SK-N-SH (cell line): ENCODE data around the gene A2M. TPM values are rescaled to one million over a fixed set of nuclear protein-coding genes. Genes with fewer than 3 reads are reported as not detected.

ENCODE experiments used
- CTCF ChIA-PET: fragments of 300-600, 350-600 bp; formaldehyde crosslinking; extraction: SDS; loops from one replicate; lab custom pipeline; 2021; lab: Yijun Ruan, JAX
- POLR2A ChIA-PET: fragments of 350-600 bp; sonication (Branson Sonifier 250); formaldehyde crosslinking; extraction: SDS; loops from one replicate; lab custom pipeline; 2020; ENCODE audit warnings: antibody characterized with exemption, inconsistent platforms; lab: Yijun Ruan, JAX
- DNase-seq: peaks from one replicate; pipeline ENCODE4 v3.0.0; 2012
- H2AFZ ChIP-seq: fragments of 200-600 bp; sonication (generic); 2 replicates; pipeline ENCODE4 v1.8.1; 2016; ENCODE audit warnings: antibody characterized with exemption, mild to moderate bottlenecking, low read depth
- H3F3A ChIP-seq: fragments of 200-600 bp; sonication (generic); replicated peaks from 2 replicates; pipeline ENCODE3; 2016; ENCODE audit warnings: antibody characterized with exemption, mild to moderate bottlenecking; ENCODE audit not compliant: insufficient read depth
- H3K27ac ChIP-seq, 2 experiments: fragments of 200-500 bp in 1 of 2; fragments of 200-600 bp in 1 of 2; sonication (Bioruptor generic) in 1 of 2; sonication (generic), shearing (Covaris generic) in 1 of 2; 2 replicates each; pipeline versions ENCODE4 v1.5.1 to v1.6.1; 2014 to 2016; ENCODE audit warnings: low read depth in 2 of 2, inconsistent platforms in 1 of 2, low read length in 1 of 2, mild to moderate bottlenecking in 1 of 2, mixed read lengths in 1 of 2
- H3K27me3 ChIP-seq: fragments of 200-600 bp; sonication (generic), shearing (Covaris generic); 2 replicates; pipeline ENCODE4 v1.6.1; 2016; ENCODE audit warnings: mixed run types; ENCODE audit not compliant: insufficient read depth
- H3K36me3 ChIP-seq, 2 experiments: fragments of 200-500 bp in 1 of 2; fragments of 200-600 bp in 1 of 2; sonication (Bioruptor generic) in 1 of 2; sonication (generic) in 1 of 2; replicated peaks in 1 of 2; 2 replicates each; pipeline versions ENCODE3 to v1.5.1; 2014 to 2016; ENCODE audit warnings: low read length in 1 of 2, mild to moderate bottlenecking in 1 of 2; ENCODE audit not compliant: insufficient read depth in 2 of 2, control insufficient read depth in 1 of 2
- H3K4me1 ChIP-seq, 2 experiments: fragments of 200-500 bp in 1 of 2; fragments of 200-600 bp in 1 of 2; sonication (Bioruptor generic) in 1 of 2; sonication (generic), shearing (Covaris generic) in 1 of 2; 2 replicates each; pipeline versions ENCODE4 v1.5.1 to v1.6.1; 2014 to 2016; ENCODE audit warnings: low read depth in 1 of 2, low read length in 1 of 2, mixed run types in 1 of 2; ENCODE audit not compliant: insufficient read depth in 2 of 2, control insufficient read depth in 1 of 2
- H3K4me2 ChIP-seq: fragments of 200-600 bp; sonication (generic), shearing (Covaris generic); 2 replicates; pipeline ENCODE4 v1.6.1; 2017; ENCODE audit warnings: mixed run types
- H3K4me3 ChIP-seq, 2 experiments: fragments of 200-500 bp in 1 of 2; fragments of 200-600 bp in 1 of 2; sonication (Bioruptor generic) in 1 of 2; sonication (generic), shearing (Covaris generic) in 1 of 2; 2 replicates each; pipeline versions ENCODE4 v1.5.1 to v1.8.1; 2014 to 2016; ENCODE audit warnings: low read depth in 2 of 2, inconsistent platforms in 1 of 2, low read length in 1 of 2, mild to moderate bottlenecking in 1 of 2, mixed read lengths in 1 of 2, moderate library complexity in 1 of 2
- H3K79me2 ChIP-seq: fragments of 200-600 bp; sonication (generic); 2 replicates; pipeline ENCODE4 v1.8.1; 2017; ENCODE audit warnings: mild to moderate bottlenecking; ENCODE audit not compliant: insufficient read depth
- H3K9ac ChIP-seq: fragments of 200-600 bp; sonication (generic); 2 replicates; pipeline ENCODE4 v1.6.1; 2017; ENCODE audit warnings: mixed run types
- H3K9me2 ChIP-seq: fragments of 200-600 bp; sonication (generic); 2 replicates; pipeline ENCODE4 v1.6.1; 2017; ENCODE audit warnings: mixed run types
- H3K9me3 ChIP-seq: fragments of 200-600 bp; sonication (generic); 2 replicates; pipeline ENCODE4 v1.6.1; 2017; ENCODE audit warnings: mixed run types, mild to moderate bottlenecking, moderate library complexity
- H4K20me1 ChIP-seq: fragments of 200-600 bp; sonication (generic); 2 replicates; pipeline ENCODE4 v1.6.1; 2017; ENCODE audit warnings: mild to moderate bottlenecking, mixed run types; ENCODE audit not compliant: insufficient read depth
- CHD2 ChIP-seq: fragments of 150-350 bp; IDR thresholded peaks from 2 replicates; pipeline ENCODE4 v1.6.1; 2018; ENCODE audit warnings: low read length; ENCODE audit not compliant: partially characterized antibody
- ELF1 ChIP-seq: IDR thresholded peaks from 2 replicates; pipeline ENCODE4 v1.4.0; 2012
- EZH2phosphoT487 ChIP-seq: fragments of 200-600 bp; sonication (generic); IDR thresholded peaks from 2 replicates; pipeline ENCODE4 v1.6.1; 2017; ENCODE audit warnings: low read depth, mixed run types, mild to moderate bottlenecking, antibody characterized with exemption, moderate library complexity, borderline replicate concordance
- FOXJ3 ChIP-seq: sonication (generic); formaldehyde crosslinking; IDR thresholded peaks from 2 replicates; pipeline ENCODE4 v1.5.1; 2020; ENCODE audit warnings: mild to moderate bottlenecking, missing genetic modification reagents
- FOXM1 ChIP-seq: IDR thresholded peaks from 2 replicates; pipeline ENCODE4 v1.4.0; 2012; ENCODE audit warnings: low read depth, mild to moderate bottlenecking
- GABPA ChIP-seq: IDR thresholded peaks from 2 replicates; pipeline ENCODE4 v1.4.0; 2012; ENCODE audit warnings: low read depth, mild to moderate bottlenecking
- MAX ChIP-seq: IDR thresholded peaks from 2 replicates; pipeline ENCODE4 v1.4.0; 2012; ENCODE audit warnings: low read depth
- MEF2A ChIP-seq: IDR thresholded peaks from 2 replicates; pipeline ENCODE4 v1.4.0; 2012; ENCODE audit warnings: low read depth, borderline replicate concordance
- MXI1 ChIP-seq: IDR thresholded peaks from 2 replicates; pipeline ENCODE4 v1.6.1; 2012; ENCODE audit warnings: mild to moderate bottlenecking, low read depth, low read length, improper control_type of control experiment
- PBX3 ChIP-seq: IDR thresholded peaks from 2 replicates; pipeline ENCODE4; 2012
- RAD21 ChIP-seq: IDR thresholded peaks from 2 replicates; pipeline ENCODE4 v1.6.1; 2012; ENCODE audit warnings: mild to moderate bottlenecking, low read length
- REST ChIP-seq: IDR thresholded peaks from 2 replicates; pipeline ENCODE4 v1.6.1; 2012; ENCODE audit warnings: mild to moderate bottlenecking, low read depth, low read length, moderate library complexity
- SIN3A ChIP-seq: IDR thresholded peaks from 2 replicates; pipeline ENCODE4 v1.6.1; 2012; ENCODE audit warnings: low read depth, mild to moderate bottlenecking, low read length, moderate library complexity, borderline replicate concordance
- SMC3 ChIP-seq: IDR thresholded peaks from 2 replicates; pipeline ENCODE4 v1.6.1; 2012; ENCODE audit warnings: low read depth, low read length, improper control_type of control experiment
- TEAD4 ChIP-seq: IDR thresholded peaks from 2 replicates; pipeline ENCODE4 v1.4.0; 2012; ENCODE audit warnings: mild to moderate bottlenecking, borderline replicate concordance; ENCODE audit not compliant: insufficient read depth
- USF1 ChIP-seq: IDR thresholded peaks from 2 replicates; pipeline ENCODE4 v1.4.0; 2012; ENCODE audit warnings: low read depth, borderline replicate concordance
- USF2 ChIP-seq: fragments of 150-350 bp; IDR thresholded peaks from 2 replicates; pipeline ENCODE4 v1.6.1; 2017; ENCODE audit warnings: antibody characterized with exemption, low read length, low read depth, borderline replicate concordance
- YY1 ChIP-seq: IDR thresholded peaks from 2 replicates; pipeline ENCODE4 v1.4.0; 2012; ENCODE audit warnings: low read depth, mild to moderate bottlenecking
- WGBS: methylation state at CpG from one replicate; pipeline ENCODE4 v1.1.6; 2017; ENCODE audit warnings: low lambda C conversion rate; 5-methylcytosine and 5-hydroxymethylcytosine counted together
- polyA plus RNA-seq, 3 experiments: library from polyadenylated mRNA; depleted of rRNA; stranded (reverse); fragments of >200 nt; gene quantifications; 2 replicates each; pipeline ENCODE4 v1.2.3, GENCODE V29; 2012

The A2M gene
- polyA plus RNA-seq, 1 of the 3 experiments (the other 2 are of a cell fraction) = not detected

GRCh38 chr12:9068086-9068485, 47.6 kb downstream of the A2M start:
- no peaks in the 10 kb centered on the region for H3K9me2 ChIP-seq
- no peak overlapping the region for H2AFZ ChIP-seq
- 25% methylated on average over 1 of the region's 1 CpG for WGBS
- H3K79me2 ChIP-seq = no peaks in the 10 kb centered on the region
- no peaks in the 10 kb centered on the region for H3K36me3 ChIP-seq
- CTCF ChIA-PET = interaction anchor here (0.7 kb wide), 1 partner anchor 8 kb away, joined by 3 read pairs; no protein-coding TSS in a partner anchor
- POLR2A ChIA-PET = no interaction called here
- no peak for DNase-seq
- H4K20me1 ChIP-seq = no peaks in the 10 kb centered on the region
- H3K4me3 ChIP-seq = no peak overlapping the region
- no peaks in the 10 kb centered on the region for H3F3A ChIP-seq
- H3K9ac ChIP-seq = no peak overlapping the region
- H3K4me2 ChIP-seq = no peak overlapping the region
- TF ChIP-seq GABPA = no peak
- TF ChIP-seq ELF1 = no peak
- no peak for TF ChIP-seq SIN3A
- TF ChIP-seq EZH2phosphoT487 = no peak
- TF ChIP-seq RAD21 = no peak
- no peak for TF ChIP-seq USF1
- TF ChIP-seq FOXJ3 (CRISPR knock-in tag) = no peak
- no peak for TF ChIP-seq CHD2
- TF ChIP-seq PBX3 = no peak
- no peak for TF ChIP-seq YY1
- no peak for TF ChIP-seq MXI1
- no peak for TF ChIP-seq USF2
- no peak for TF ChIP-seq MEF2A
- no peak for TF ChIP-seq FOXM1
- no peak for TF ChIP-seq MAX
- TF ChIP-seq TEAD4 = no peak
- no peak for TF ChIP-seq SMC3
- no peak for TF ChIP-seq REST
- no peak overlapping the region for H3K27ac ChIP-seq
- no peaks in the 10 kb centered on the region for H3K9me3 ChIP-seq
- H3K4me1 ChIP-seq = no peaks in the 10 kb centered on the region; a peak in 1 of 4 replicates
- no peaks in the 10 kb centered on the region for H3K27me3 ChIP-seq
